HepG2 (cell line): ENCODE measurements around the gene POU6F2.

Source experiments
- BCL3 ChIP-seq: sonication (generic); formaldehyde crosslinking; IDR thresholded peaks from 2 replicates; pipeline ENCODE4 v1.5.1; 2020; ENCODE audit warnings: mild to moderate bottlenecking, missing genetic modification reagents, moderate library complexity
- CTCF ChIP-seq: sonication (generic); formaldehyde crosslinking; IDR thresholded peaks from 2 replicates; pipeline ENCODE4 v1.5.0; 2020; ENCODE audit warnings: mild to moderate bottlenecking, missing genetic modification reagents, moderate library complexity
- JUN ChIP-seq: sonication (generic); formaldehyde crosslinking; IDR thresholded peaks from 2 replicates; pipeline ENCODE4 v1.4.0; 2020; ENCODE audit warnings: mild to moderate bottlenecking, missing genetic modification reagents
- MXI1 ChIP-seq: IDR thresholded peaks from 3 replicates; pipeline ENCODE4 v1.6.1; 2012; ENCODE audit warnings: low read depth, low read length, inconsistent platforms, borderline replicate concordance
- SKIL ChIP-seq: sonication (generic); formaldehyde crosslinking; IDR thresholded peaks from 2 replicates; pipeline ENCODE4 v1.8.0; 2022; ENCODE audit warnings: missing genetic modification reagents, mild to moderate bottlenecking, moderate library complexity, borderline replicate concordance

GRCh38 chr7:39153113-39153512 is 175.4 kb downstream of the POU6F2 start:
- TF ChIP-seq JUN (CRISPR knock-in tag), result no peak
- TF ChIP-seq SKIL, result no peak
- no peak for TF ChIP-seq MXI1
- no peak for TF ChIP-seq CTCF
- no peak for TF ChIP-seq BCL3
